Measurements from ENCODE around the gene BRPF1. TPM values are rescaled to one million over a fixed set of nuclear protein-coding genes. Genes with fewer than 3 reads are reported as not detected.

Gene BRPF1
- total and polyA plus RNA-seq, 4 donors = 2.0 to 11.2 (median 6.5) TPM

DNA sequence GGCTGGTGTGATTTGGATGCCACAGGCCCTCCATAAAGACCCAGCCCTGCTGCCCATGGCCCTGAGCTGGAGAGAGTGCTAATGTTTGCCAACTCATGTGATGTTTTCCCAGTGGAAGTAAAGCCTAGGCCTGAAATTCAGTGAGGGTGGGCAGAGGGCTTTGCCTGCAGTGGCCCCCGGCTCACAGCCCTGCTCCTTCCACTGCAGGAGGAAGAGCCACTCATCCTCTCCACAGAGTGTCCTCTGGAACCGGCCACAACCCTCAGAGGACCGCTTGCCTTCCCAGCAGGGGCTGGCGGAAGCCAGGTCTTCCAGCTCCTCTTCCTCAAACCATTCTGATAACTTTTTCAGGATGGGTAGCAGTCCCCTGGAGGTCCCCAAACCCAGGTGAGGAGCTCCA is 41.8 kb upstream of the BRPF1 start (continued):
- TF ChIP-seq, protein P1, sequence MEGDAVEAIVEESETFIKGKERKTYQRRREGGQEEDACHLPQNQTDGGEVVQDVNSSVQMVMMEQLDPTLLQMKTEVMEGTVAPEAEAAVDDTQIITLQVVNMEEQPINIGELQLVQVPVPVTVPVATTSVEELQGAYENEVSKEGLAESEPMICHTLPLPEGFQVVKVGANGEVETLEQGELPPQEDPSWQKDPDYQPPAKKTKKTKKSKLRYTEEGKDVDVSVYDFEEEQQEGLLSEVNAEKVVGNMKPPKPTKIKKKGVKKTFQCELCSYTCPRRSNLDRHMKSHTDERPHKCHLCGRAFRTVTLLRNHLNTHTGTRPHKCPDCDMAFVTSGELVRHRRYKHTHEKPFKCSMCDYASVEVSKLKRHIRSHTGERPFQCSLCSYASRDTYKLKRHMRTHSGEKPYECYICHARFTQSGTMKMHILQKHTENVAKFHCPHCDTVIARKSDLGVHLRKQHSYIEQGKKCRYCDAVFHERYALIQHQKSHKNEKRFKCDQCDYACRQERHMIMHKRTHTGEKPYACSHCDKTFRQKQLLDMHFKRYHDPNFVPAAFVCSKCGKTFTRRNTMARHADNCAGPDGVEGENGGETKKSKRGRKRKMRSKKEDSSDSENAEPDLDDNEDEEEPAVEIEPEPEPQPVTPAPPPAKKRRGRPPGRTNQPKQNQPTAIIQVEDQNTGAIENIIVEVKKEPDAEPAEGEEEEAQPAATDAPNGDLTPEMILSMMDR (IDR thresholded peaks at IDR 0.05; ENCODE audit: low read depth, low read length, missing input control) = no peak
- TF ChIP-seq TAF1 (conservative IDR thresholded peaks at IDR 0.05) (no peak), JUND (IDR thresholded peaks at IDR 0.05) (no peak), RAD21 (IDR thresholded peaks at IDR 0.05) (no peak)

DNA sequence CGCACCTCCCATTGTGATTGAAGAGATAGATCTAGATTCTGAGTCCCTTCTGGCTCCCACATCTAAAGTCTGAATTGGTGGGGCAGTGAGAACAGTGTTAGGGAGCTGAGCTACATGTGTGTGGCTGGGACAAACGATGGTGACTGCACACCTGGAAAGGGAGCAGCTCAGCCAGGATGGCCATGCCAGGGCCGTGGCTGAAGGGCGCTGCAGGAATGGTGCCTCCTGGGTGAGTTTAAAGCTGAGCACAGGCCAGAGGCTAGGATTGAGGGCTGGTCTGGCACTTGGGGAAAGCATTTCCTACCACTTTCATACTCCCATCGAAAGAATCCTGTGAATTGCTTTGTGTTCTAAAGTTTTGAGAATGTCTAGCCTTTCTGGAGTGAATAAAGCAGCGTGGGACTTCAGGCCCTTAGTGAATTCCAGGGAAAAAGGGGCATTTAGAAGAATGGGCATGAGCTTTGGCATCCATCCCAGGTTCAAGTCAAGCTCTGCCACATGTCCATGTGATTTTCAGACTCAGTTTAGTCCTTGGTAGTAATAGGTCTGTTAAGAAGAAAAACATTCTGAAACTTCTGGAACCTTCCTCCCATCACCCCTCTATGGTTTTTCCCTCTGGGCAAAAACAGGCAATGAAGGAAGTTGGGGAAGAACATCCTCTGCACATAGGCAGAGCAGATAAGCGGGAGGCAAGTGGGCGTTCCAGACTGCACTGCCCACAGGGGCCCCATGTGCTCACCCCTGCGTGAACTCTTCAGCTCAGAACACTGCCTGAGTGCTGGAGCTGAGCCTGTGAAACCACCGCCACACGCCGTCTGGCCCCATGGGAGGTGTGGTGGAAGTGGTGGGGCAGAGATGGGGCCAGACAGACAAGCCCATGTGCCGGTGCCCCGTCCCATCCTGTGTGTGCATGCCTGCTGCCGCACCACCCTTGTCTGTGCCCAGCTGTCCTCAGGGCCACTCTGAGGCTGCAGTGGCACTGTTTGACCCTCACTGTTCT is 40.8 kb upstream of the BRPF1 start:
- no peak overlapping the region for H3K9ac ChIP-seq (ENCODE audit: low read depth in 1 of 2, low read length in 2 of 2)
- WGBS = 87% methylated on average over 15 of the region's 15 CpGs
- H3K9me3 ChIP-seq (ENCODE audit: control insufficient read depth in 4 of 4, low read length in 3 of 4) = no peaks in the 10 kb centered on the region
- H3K4me1 ChIP-seq (ENCODE audit: control insufficient read depth in 4 of 4, insufficient read depth in 4 of 4, low read length in 3 of 4) = no peaks in the 10 kb centered on the region
- H3K4me3 ChIP-seq (ENCODE audit: low read depth in 1 of 3, low read length in 3 of 3) = no peak overlapping the region
- TF ChIP-seq, protein P2, sequence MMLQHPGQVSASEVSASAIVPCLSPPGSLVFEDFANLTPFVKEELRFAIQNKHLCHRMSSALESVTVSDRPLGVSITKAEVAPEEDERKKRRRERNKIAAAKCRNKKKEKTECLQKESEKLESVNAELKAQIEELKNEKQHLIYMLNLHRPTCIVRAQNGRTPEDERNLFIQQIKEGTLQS (IDR thresholded peaks at IDR 0.05) = no peak
- no peak for TF ChIP-seq JUND (IDR thresholded peaks at IDR 0.05)
- no peak for TF ChIP-seq GABPA (IDR thresholded peaks at IDR 0.05 in 1 of 2, conservative IDR thresholded peaks at IDR 0.05 in 1 of 2)
- no peak for TF ChIP-seq RAD21 (IDR thresholded peaks at IDR 0.05)
- TF ChIP-seq FOXA1 (IDR thresholded peaks at IDR 0.05) = no peak
- TF ChIP-seq RXRA (IDR thresholded peaks at IDR 0.05) = no peak
- no peak for TF ChIP-seq FOXA2 (IDR thresholded peaks at IDR 0.05)
- TF ChIP-seq, protein P3, sequence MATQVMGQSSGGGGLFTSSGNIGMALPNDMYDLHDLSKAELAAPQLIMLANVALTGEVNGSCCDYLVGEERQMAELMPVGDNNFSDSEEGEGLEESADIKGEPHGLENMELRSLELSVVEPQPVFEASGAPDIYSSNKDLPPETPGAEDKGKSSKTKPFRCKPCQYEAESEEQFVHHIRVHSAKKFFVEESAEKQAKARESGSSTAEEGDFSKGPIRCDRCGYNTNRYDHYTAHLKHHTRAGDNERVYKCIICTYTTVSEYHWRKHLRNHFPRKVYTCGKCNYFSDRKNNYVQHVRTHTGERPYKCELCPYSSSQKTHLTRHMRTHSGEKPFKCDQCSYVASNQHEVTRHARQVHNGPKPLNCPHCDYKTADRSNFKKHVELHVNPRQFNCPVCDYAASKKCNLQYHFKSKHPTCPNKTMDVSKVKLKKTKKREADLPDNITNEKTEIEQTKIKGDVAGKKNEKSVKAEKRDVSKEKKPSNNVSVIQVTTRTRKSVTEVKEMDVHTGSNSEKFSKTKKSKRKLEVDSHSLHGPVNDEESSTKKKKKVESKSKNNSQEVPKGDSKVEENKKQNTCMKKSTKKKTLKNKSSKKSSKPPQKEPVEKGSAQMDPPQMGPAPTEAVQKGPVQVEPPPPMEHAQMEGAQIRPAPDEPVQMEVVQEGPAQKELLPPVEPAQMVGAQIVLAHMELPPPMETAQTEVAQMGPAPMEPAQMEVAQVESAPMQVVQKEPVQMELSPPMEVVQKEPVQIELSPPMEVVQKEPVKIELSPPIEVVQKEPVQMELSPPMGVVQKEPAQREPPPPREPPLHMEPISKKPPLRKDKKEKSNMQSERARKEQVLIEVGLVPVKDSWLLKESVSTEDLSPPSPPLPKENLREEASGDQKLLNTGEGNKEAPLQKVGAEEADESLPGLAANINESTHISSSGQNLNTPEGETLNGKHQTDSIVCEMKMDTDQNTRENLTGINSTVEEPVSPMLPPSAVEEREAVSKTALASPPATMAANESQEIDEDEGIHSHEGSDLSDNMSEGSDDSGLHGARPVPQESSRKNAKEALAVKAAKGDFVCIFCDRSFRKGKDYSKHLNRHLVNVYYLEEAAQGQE (IDR thresholded peaks at IDR 0.05) = no peak
- no peak for TF ChIP-seq SP1 (IDR thresholded peaks at IDR 0.05)
- H3K27ac ChIP-seq (ENCODE audit: low read depth in 1 of 2, low read length in 2 of 2) = no peak overlapping the region
- H3K36me3 ChIP-seq (ENCODE audit: control insufficient read depth in 4 of 4, insufficient read depth in 3 of 4, low read depth in 1 of 4, low read length in 3 of 4) = peaks cover 18 to 96% (median 77%) of the 10 kb centered on the region in 4 donors
- DNase-seq (ENCODE audit: low spot score) = no peak
- no peaks in the 10 kb centered on the region for H3K27me3 ChIP-seq (ENCODE audit: control insufficient read depth in 4 of 4, insufficient read depth in 4 of 4, low read length in 3 of 4)

DNA sequence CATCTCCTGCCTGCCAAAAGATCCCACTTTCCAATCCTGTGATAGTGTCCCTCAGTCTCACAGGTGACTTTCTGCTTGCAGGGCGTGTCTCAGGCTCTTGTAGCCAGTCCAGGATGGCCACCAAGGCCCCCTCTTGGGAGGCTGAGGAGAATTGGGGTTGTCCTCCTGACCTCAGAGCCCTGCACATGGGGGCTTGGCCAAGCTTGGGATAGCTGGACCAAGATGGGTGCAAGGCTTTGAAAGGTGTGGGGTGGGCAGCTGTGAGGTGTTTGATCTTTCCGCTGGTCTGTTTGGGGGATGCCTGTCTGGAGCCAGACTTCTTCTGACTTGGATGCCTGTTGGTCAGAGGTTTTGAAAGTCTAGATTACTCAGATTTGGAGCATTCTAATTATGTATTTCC is 39.9 kb upstream of the BRPF1 start:
- H3K4me3 ChIP-seq (ENCODE audit: low read depth in 1 of 3, low read length in 3 of 3) = no peak overlapping the region
- no peak overlapping the region for H3K27ac ChIP-seq (ENCODE audit: low read depth in 1 of 2, low read length in 2 of 2)
- over 99% methylated on average over 2 of the region's 2 CpGs for WGBS
- H3K27me3 ChIP-seq (ENCODE audit: control insufficient read depth in 4 of 4, insufficient read depth in 4 of 4, low read length in 3 of 4) = no peaks in the 10 kb centered on the region
- H3K9ac ChIP-seq (ENCODE audit: low read depth in 1 of 2, low read length in 2 of 2) = no peak overlapping the region
- DNase-seq (ENCODE audit: low spot score) = no peak
- no peaks in the 10 kb centered on the region for H3K4me1 ChIP-seq (ENCODE audit: control insufficient read depth in 4 of 4, insufficient read depth in 4 of 4, low read length in 3 of 4)
- no peaks in the 10 kb centered on the region for H3K9me3 ChIP-seq (ENCODE audit: control insufficient read depth in 4 of 4, low read length in 3 of 4)
- H3K36me3 ChIP-seq (ENCODE audit: control insufficient read depth in 4 of 4, insufficient read depth in 3 of 4, low read depth in 1 of 4, low read length in 3 of 4) = peaks cover 15 to 94% (median 73%) of the 10 kb centered on the region in 4 donors
- TF ChIP-seq FOXA2 (IDR thresholded peaks at IDR 0.05) (no peak), RAD21 (IDR thresholded peaks at IDR 0.05) (no peak), YY1 (IDR thresholded peaks at IDR 0.05) (no peak), GABPA (IDR thresholded peaks at IDR 0.05 in 1 of 2, conservative IDR thresholded peaks at IDR 0.05 in 1 of 2) (no peak), FOXA1 (IDR thresholded peaks at IDR 0.05) (no peak), EGR1 (IDR thresholded peaks at IDR 0.05; ENCODE audit: low read depth in 2 of 2) (no peak), SP1 (IDR thresholded peaks at IDR 0.05) (no peak), TAF1 (conservative IDR thresholded peaks at IDR 0.05) (no peak), HNF4A (conservative IDR thresholded peaks at IDR 0.05) (no peak)
- TF ChIP-seq, protein P3 (IDR thresholded peaks at IDR 0.05) = no peak
- TF ChIP-seq, protein P4, sequence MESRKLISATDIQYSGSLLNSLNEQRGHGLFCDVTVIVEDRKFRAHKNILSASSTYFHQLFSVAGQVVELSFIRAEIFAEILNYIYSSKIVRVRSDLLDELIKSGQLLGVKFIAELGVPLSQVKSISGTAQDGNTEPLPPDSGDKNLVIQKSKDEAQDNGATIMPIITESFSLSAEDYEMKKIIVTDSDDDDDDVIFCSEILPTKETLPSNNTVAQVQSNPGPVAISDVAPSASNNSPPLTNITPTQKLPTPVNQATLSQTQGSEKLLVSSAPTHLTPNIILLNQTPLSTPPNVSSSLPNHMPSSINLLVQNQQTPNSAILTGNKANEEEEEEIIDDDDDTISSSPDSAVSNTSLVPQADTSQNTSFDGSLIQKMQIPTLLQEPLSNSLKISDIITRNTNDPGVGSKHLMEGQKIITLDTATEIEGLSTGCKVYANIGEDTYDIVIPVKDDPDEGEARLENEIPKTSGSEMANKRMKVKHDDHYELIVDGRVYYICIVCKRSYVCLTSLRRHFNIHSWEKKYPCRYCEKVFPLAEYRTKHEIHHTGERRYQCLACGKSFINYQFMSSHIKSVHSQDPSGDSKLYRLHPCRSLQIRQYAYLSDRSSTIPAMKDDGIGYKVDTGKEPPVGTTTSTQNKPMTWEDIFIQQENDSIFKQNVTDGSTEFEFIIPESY (IDR thresholded peaks at IDR 0.05) = no peak
- TF ChIP-seq, protein P5, sequence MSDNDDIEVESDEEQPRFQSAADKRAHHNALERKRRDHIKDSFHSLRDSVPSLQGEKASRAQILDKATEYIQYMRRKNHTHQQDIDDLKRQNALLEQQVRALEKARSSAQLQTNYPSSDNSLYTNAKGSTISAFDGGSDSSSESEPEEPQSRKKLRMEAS (IDR thresholded peaks at IDR 0.05) = no peak
